Panc1 (cell line): ENCODE data around the gene SMAD3. TPM values are rescaled to one million over a fixed set of nuclear protein-coding genes. Genes with fewer than 3 reads are reported as not detected.

Experiments
- ATAC-seq: fragments of 200-7000 bp; cut with Tn5 transposase; 2 replicates; pipeline ENCODE4 v1.9.1; 2020; ENCODE audit warnings: mild to moderate bottlenecking, moderate library complexity
- BruUV-seq: library from RNA; stranded (reverse); fragments of 400-500 nt; replicated peaks from 2 replicates; lab custom pipeline; 2021; lab: Mats Ljungman, UMichigan
- CTCF ChIA-PET: fragments of 300-600 bp; sonication (Branson Sonifier 250); formaldehyde crosslinking; loops from one replicate; lab custom pipeline; 2022; ENCODE audit warnings: antibody characterized with exemption; lab: Charles Lee
- POLR2A ChIA-PET: fragments of 300-600 bp; sonication (Branson Sonifier 250); formaldehyde crosslinking; loops from one replicate; lab custom pipeline; 2022; ENCODE audit warnings: antibody characterized with exemption; lab: Charles Lee
- DNase-seq: peaks from one replicate; pipeline ENCODE4 v3.0.0-alpha.2; 2010; ENCODE audit warnings: low read depth, low spot score
- H3K27ac ChIP-seq: 2 replicates; pipeline ENCODE4 v1.5.1; 2011; ENCODE audit warnings: mild to moderate bottlenecking, low read length, inconsistent platforms
- H3K27me3 ChIP-seq: fragments of 200-500 bp; sonication (Bioruptor generic); 2 replicates; pipeline ENCODE4 v1.6.0; 2014; ENCODE audit warnings: low read length, inconsistent platforms; ENCODE audit not compliant: control insufficient read depth, insufficient read depth
- H3K36me3 ChIP-seq: fragments of 200-500 bp; sonication (Bioruptor generic); 2 replicates; pipeline ENCODE4 v1.5.1; 2014; ENCODE audit warnings: inconsistent platforms, mild to moderate bottlenecking, low read length, moderate library complexity; ENCODE audit not compliant: control insufficient read depth, insufficient read depth
- H3K4me1 ChIP-seq: 2 replicates; pipeline ENCODE4 v1.5.1; 2011; ENCODE audit warnings: inconsistent platforms, mild to moderate bottlenecking, low read length, moderate library complexity; ENCODE audit not compliant: control insufficient read depth, insufficient read depth
- H3K4me3 ChIP-seq, 2 experiments: 2 replicates each; pipeline ENCODE4 v1.5.1; 2011 to 2012; ENCODE audit warnings: low read depth in 2 of 2, low read length in 2 of 2, mild to moderate bottlenecking in 2 of 2, inconsistent platforms in 1 of 2, moderate library complexity in 1 of 2
- H3K9me3 ChIP-seq: fragments of 200-500 bp; sonication (Bioruptor generic); 2 replicates; pipeline ENCODE4 v1.5.1; 2014; ENCODE audit warnings: low read depth, mild to moderate bottlenecking, inconsistent platforms, low read length, moderate library complexity; ENCODE audit not compliant: control insufficient read depth, insufficient read depth
- POLR2AphosphoS5 ChIP-seq: IDR thresholded peaks from 2 replicates; pipeline ENCODE4 v1.6.1; 2012; ENCODE audit warnings: mild to moderate bottlenecking, low read depth, low read length, moderate library complexity
- SIN3A ChIP-seq: IDR thresholded peaks from 2 replicates; pipeline ENCODE4 v1.6.1; 2012; ENCODE audit warnings: low read depth, mild to moderate bottlenecking, low read length, moderate library complexity, borderline replicate concordance; ENCODE audit not compliant: insufficient read depth
- TCF7L2 ChIP-seq: IDR thresholded peaks from 2 replicates; pipeline ENCODE4 v1.6.1; 2011; ENCODE audit warnings: mild to moderate bottlenecking, low read depth, low read length, inconsistent platforms
- in situ Hi-C: cut with HindIII; loops from 2 replicates; pipeline ENCODE4 v1.10.0; 2016; ENCODE audit warnings: low sequenced_read_pairs, low pct_unique_long_range_greater_than_20kb
- intact Hi-C: fragments of 100-400 bp; cut with micrococcal nuclease; formaldehyde crosslinking; loops from one replicate; pipeline ENCODE4 v1.10.0; 2022; ENCODE audit not compliant: unreplicated experiment
- total RNA-seq: library from RNA; stranded (reverse); gene quantifications from one replicate; pipeline ENCODE4 v1.2.1, GENCODE V29; 2021; ENCODE audit not compliant: unreplicated experiment
- TF ChIP-seq, protein P1 (sequence below): fragments of 450-650 bp; IDR thresholded peaks from 2 replicates; pipeline ENCODE4 v1.5.1; 2017; ENCODE audit warnings: mild to moderate bottlenecking
- TF ChIP-seq, protein P2 (sequence below), 2 experiments: IDR thresholded peaks; 2 replicates each; pipeline ENCODE4 v1.6.1; 2011 to 2012; ENCODE audit warnings: low read depth in 2 of 2, control low read depth in 1 of 2, low read length in 1 of 2, mild to moderate bottlenecking in 1 of 2, moderate library complexity in 1 of 2; ENCODE audit not compliant: insufficient read depth in 1 of 2

The SMAD3 gene
- total RNA-seq, 1 experiment from 2014 or later, result 394 TPM

GRCh38 chr15:67168694-67169093 lies 103.3 kb downstream of the SMAD3 start:
- DNase-seq, result no peak
- TF ChIP-seq TCF7L2 (no peak), POLR2AphosphoS5 (no peak), SIN3A (no peak)
- TF ChIP-seq, protein P1, sequence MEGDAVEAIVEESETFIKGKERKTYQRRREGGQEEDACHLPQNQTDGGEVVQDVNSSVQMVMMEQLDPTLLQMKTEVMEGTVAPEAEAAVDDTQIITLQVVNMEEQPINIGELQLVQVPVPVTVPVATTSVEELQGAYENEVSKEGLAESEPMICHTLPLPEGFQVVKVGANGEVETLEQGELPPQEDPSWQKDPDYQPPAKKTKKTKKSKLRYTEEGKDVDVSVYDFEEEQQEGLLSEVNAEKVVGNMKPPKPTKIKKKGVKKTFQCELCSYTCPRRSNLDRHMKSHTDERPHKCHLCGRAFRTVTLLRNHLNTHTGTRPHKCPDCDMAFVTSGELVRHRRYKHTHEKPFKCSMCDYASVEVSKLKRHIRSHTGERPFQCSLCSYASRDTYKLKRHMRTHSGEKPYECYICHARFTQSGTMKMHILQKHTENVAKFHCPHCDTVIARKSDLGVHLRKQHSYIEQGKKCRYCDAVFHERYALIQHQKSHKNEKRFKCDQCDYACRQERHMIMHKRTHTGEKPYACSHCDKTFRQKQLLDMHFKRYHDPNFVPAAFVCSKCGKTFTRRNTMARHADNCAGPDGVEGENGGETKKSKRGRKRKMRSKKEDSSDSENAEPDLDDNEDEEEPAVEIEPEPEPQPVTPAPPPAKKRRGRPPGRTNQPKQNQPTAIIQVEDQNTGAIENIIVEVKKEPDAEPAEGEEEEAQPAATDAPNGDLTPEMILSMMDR, result no peak
- TF ChIP-seq, protein P2, sequence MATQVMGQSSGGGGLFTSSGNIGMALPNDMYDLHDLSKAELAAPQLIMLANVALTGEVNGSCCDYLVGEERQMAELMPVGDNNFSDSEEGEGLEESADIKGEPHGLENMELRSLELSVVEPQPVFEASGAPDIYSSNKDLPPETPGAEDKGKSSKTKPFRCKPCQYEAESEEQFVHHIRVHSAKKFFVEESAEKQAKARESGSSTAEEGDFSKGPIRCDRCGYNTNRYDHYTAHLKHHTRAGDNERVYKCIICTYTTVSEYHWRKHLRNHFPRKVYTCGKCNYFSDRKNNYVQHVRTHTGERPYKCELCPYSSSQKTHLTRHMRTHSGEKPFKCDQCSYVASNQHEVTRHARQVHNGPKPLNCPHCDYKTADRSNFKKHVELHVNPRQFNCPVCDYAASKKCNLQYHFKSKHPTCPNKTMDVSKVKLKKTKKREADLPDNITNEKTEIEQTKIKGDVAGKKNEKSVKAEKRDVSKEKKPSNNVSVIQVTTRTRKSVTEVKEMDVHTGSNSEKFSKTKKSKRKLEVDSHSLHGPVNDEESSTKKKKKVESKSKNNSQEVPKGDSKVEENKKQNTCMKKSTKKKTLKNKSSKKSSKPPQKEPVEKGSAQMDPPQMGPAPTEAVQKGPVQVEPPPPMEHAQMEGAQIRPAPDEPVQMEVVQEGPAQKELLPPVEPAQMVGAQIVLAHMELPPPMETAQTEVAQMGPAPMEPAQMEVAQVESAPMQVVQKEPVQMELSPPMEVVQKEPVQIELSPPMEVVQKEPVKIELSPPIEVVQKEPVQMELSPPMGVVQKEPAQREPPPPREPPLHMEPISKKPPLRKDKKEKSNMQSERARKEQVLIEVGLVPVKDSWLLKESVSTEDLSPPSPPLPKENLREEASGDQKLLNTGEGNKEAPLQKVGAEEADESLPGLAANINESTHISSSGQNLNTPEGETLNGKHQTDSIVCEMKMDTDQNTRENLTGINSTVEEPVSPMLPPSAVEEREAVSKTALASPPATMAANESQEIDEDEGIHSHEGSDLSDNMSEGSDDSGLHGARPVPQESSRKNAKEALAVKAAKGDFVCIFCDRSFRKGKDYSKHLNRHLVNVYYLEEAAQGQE (IDR thresholded peaks at IDR 0.05; ENCODE audit: insufficient read depth in 1 of 2, low read depth in 2 of 2, low read length in 1 of 2), result no peak
- ATAC-seq, result no peak
- intact Hi-C loops (no loop called here), in situ Hi-C loops (no loop called here)
- no peaks in the 10 kb centered on the region for H3K27me3 ChIP-seq
- peaks cover 32% of the 10 kb centered on the region for H3K36me3 ChIP-seq
- no TSS peak for BruUV-seq
- H3K4me3 ChIP-seq, result no peak overlapping the region
- ChIA-PET POLR2A (no interaction called here), CTCF (no interaction called here)
- H3K27ac ChIP-seq, result peak overlapping the region; percentile 94
- H3K9me3 ChIP-seq, result no peaks in the 10 kb centered on the region
- peaks cover 100% of the 10 kb centered on the region for H3K4me1 ChIP-seq

- Histone ChIP-seq H3K9me3 (no peaks in the 10 kb centered on the region), H3K4me1 (peaks cover 100% of the 10 kb centered on the region), H3K27me3 (no peaks in the 10 kb centered on the region), H3K4me3 (no peak overlapping the region), H3K27ac (peak overlapping the region; percentile 94), H3K36me3 (peaks cover 39% of the 10 kb centered on the region)
- intact Hi-C loops (no loop called here), in situ Hi-C loops (no loop called here)
- CTCF ChIA-PET, result no interaction called here
- DNase-seq (no peak), ATAC-seq (no peak)
- TF ChIP-seq, protein P2 (IDR thresholded peaks at IDR 0.05; ENCODE audit: insufficient read depth in 1 of 2, low read depth in 2 of 2, low read length in 1 of 2), result no peak
- TF ChIP-seq POLR2AphosphoS5 (no peak), SIN3A (no peak), TCF7L2 (no peak)
- TF ChIP-seq, protein P1, result no peak
- no TSS peak for BruUV-seq
- POLR2A ChIA-PET, result no interaction called here
Observed at GRCh38 chr15:67170143-67170925, 104.9 kb downstream of the SMAD3 start.
